NCI-H187 (cell line): ENCODE measurements around the gene VENTX.

Experiments
- DNase-seq, 2 experiments: peaks; one replicate each; lab custom pipeline; 2025; lab: John Stamatoyannopoulos, UW

The VENTX gene

GRCh38 chr10:133271521-133272300 is 34.1 kb downstream of the VENTX start:
- no peak for DNase-seq

DNA sequence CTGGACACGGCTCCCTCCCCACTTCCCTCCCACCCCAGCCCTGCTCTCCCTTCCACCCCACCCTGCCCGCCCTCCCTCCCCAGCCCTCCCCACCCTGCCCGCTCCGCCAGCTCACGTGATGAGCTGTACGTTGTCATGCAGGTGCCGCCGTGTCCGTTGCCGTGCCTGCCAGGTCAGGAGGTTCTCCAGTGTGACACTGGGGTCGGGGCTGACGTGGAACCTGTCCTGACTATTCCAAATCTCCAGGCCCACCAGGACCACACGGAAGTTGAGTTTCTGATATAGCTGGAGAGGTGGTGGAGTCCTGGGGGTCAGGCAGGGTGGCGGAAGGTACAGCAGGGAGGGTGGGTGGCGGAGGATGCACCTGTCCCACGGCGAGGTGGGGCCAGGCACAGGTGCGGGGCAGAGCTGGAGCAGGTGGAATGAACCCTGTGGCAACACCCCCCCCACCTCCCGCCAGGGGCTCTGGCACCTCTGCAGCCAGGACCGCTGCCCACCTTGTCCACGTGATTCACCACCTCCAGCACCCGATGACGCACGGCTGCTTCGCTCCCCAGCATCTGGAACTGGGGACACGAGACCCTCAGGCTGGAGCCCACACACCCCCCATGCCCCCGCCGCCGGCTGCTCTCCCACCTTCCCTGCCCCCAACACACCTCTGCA is 34.8 kb downstream of the VENTX start:
- DNase-seq: no peak

- DNase-seq: no peak
Measured at GRCh38 chr10:133272964-133273420, 35.3 kb downstream of the VENTX start.

DNA sequence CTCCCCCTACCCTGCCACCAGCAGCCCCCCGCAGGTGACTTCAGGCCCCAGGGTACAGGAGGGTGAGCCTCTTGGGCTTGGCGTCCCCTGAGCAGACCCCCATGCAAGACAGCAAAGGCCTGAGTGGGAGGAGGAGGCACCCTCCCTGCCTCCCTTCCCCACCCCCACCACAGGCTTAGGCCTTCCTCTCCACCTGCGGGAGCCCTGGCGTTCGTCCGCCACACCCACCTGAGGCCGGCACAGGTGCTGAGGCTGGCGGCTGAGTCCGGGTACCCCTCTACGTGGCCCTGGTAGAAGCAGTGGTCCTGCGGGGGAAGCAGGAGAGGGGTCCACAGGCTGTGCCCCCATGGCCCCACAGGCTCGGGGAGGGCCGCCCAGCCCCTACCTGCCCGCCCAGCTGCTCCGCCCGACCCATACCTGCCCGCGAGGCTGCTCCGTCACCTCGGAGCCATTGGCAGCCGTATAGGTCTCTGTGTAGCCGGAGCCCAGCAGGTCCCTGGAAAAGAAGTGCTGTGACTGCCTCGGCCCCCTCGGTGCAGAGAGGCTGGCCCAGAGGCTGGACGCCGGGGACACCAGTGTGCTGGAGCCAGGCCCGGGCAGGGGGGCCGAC is 36.0 kb downstream of the VENTX start:
- no peak for DNase-seq

- DNase-seq: no peak
Measured at GRCh38 chr10:133274751-133275683, 37.4 kb downstream of the VENTX start.

DNA sequence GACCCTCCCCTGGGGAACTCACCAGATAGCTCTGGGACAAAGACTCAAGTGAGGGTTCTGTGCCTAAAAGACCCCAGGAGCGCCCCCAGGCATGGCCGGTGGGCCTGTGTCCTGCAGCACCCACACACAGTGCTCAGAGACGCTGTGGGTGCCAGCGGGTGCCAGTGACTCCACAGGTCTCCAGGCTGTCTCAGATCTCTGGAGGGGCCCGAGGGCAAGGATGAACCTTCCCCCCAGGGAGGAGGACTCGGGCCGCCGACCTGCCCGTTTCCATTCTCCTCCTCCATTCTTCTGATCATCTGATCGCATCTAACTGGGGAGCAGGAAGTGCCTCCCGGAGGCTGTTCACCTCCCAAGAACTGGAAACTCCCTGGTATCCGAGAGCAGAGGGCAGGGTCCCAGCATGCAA is 38.0 kb downstream of the VENTX start:
- DNase-seq: no peak

DNA sequence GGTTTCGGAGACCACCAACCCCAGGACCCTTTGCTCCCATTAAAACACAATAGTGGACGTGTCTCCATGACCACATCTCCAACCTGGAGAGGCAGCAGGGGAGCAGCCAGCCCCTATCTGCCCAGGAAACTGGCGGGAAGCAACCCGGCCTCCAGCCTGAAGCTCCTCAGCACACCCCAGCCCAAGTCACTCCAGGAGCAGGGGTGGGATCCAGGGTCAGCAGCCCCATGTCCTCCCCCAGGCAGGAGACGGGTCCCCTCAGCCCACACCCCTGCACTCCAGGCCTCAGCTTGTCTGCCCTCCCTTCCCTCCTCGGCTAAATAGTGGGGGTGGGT is 38.4 kb downstream of the VENTX start:
- DNase-seq: no peak

GRCh38 chr10:133276435-133277201 is 39.0 kb downstream of the VENTX start, which contains the start of gene ADAM8:
Gene ADAM8 (minus strand): TSS chr10:133276868. CDS start chr10:133276817, 51 bp downstream.
- DNase-seq: no peak

DNA sequence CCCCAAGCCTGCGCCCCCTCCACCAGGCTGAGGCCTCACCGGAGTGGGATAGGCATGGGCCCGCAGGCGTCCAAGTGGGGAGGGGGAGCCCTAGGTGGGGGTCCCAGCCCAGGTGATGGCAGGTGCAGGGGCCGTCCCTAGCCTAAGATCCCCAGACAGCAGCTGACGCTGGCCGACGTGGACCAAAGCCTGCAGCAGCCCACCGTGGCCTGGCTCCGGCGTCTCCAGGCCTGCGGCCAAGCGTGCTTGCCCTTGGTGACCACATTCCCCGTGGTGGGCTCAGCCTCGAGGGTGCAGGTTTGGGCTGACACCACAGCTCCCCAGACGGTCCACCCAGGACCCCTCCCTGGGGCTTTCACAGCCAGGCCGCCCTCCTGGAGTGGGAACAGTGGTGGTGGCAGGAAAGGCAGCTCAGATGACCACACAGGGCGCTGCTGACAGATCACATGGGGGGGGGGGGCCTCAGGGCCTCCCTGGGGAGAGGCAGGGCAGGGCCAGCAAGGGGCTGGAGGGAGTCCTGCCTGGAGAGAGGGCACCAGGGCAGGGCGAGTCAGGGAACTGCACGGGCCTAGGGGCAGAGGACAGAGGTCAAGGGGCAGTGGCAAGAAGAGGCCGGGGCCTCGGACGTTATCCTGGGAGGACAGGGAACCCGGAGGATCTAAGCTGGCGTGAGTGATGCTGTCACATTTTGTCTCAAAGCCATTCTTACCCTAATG is 39.8 kb downstream of the VENTX start:
- no peak for DNase-seq

GRCh38 chr10:133277993-133278576 is 40.4 kb downstream of the VENTX start:
- DNase-seq: no peak

- DNase-seq: no peak
Measured at GRCh38 chr10:133278577-133279265, 41.1 kb downstream of the VENTX start.

- DNase-seq: no peak
Measured at GRCh38 chr10:133279326-133280226, 41.9 kb downstream of the VENTX start.

- DNase-seq: no peak
Measured at GRCh38 chr10:133280391-133281059, 42.9 kb downstream of the VENTX start.

DNA sequence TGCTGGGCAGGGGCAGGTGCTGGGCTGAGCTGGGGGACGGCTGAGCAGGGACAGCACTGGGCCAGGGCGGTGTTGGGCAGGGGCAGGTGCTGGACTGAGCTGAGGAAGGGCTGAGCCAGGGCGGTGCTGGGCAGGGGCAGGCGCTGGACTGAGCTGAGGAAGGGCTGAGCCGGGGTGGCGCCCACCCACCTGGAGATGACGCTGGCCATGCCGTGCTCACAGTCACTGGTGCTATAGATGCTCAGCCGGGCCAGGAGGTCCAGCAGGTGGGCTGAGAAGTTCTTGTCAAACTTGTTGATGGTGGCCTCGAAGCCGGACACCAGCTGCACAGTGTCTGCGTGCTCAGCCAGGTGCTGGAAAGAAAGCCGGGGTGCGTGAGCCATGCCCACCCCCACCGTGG is 43.4 kb downstream of the VENTX start:
- DNase-seq: no peak

DNA sequence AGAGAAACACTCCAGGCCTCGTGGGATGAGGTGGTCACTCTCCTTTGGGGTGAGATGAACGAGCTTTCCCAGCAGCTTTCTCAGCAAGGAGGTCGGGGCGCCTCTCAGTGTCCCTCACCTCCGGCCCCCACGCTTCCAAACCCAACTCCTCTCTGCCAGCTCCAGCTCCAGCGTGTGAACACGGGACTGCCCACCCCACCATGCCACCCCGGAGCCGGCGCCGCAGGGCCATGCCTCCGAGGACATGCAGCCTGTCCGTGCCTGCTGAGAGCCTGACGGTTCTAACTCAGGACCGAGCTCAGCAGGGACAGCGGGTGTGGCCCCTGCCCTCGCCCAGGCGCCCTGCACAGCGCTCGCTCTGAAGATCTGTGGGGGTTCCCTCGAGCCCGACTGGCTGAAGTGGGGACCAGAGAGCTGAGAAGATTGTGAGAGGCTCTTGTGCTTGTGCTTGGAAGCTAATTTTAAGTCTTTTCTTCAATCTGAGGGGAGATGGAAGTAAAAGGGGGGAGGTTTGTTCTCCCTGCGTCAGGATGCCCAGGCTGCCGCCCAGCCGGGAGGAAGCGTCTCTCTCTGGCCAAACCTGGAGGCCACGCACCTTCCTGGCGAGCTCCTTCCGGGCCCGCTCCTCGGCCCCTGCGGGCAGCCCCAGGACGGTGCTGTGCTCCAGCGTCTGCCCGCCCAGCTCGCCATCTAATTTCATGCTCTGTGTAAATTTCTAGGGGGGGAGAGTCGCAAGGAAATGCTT is 44.1 kb downstream of the VENTX start:
- no peak for DNase-seq

DNA sequence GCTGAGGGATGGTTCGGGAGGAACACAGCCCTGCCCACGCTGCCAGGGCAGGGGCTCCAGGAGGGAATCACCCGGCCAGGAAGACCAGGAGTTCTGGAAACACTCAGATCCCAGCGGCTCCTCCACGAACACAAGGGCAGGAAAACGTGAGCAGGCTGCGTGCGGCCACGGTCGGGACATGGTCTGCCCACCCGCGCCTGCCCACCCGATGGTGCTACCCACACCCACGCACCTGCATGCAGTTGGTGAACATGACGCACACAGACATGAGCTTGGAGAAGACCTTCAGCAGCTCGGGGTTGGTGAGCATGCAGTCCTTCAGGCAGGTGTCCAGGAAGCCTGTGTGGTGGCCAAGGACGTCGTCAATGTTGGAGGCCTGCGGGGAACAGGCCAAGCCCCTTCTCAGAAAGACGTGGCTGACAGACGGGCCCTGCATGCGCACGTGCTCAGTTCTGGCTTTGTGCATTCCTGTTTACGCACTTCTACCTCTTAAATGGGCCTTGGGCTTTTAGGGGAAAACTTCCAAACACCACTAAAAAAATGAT is 45.3 kb downstream of the VENTX start:
- no peak for DNase-seq

DNA sequence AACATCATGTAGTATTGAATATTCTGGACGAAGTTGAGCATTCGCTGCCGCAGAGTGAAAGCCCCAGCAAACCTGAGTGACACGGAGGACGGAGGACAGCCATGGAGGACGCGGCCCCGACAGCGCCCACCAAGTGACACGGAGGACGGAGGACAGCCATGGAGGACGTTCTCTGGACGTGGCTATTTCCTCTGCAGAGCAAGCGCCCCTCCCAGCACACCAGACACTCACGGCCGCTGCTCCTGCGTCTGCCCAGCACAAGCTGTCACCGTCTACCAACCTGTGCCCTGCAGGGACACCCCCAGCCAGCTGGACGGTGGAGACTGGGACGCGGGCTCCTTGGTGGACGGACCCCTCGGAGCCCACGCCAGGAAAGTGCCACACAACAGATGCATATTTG is 46.3 kb downstream of the VENTX start:
- DNase-seq: no peak
